Erythroblast (primary cell): Measurements from ENCODE around the gene TM9SF4.

Experiments used
- GATA1 ChIP-seq: IDR thresholded peaks from 2 replicates; pipeline ENCODE4 v1.6.1; 2011; ENCODE audit warnings: low read depth, mild to moderate bottlenecking, control low read depth, low read length, moderate library complexity
- POLR2A ChIP-seq: IDR thresholded peaks from 2 replicates; pipeline ENCODE4 v1.6.1; 2011; ENCODE audit warnings: mild to moderate bottlenecking, low read length

GRCh38 chr20:32070282-32070681 lies 39.2 kb upstream of the TM9SF4 start:
- TF ChIP-seq POLR2A: no peak
- no peak for TF ChIP-seq GATA1
